Muscle layer of duodenum (tissue), 2 donors: Measurements from ENCODE around the gene BABAM1.

Experiments
- H3K27ac ChIP-seq: one replicate; pipeline ENCODE4 v1.7.0; 2013; ENCODE audit warnings: mild to moderate bottlenecking, low read length
- H3K27me3 ChIP-seq: one replicate; pipeline ENCODE4 v1.7.0; 2013; ENCODE audit warnings: low read depth, mild to moderate bottlenecking, control low read depth, low read length
- H3K36me3 ChIP-seq, 2 donors: one replicate each; pipeline ENCODE4 v1.7.0; 2013; ENCODE audit warnings: low read length in 2 of 2, control low read depth in 1 of 2, mild to moderate bottlenecking in 1 of 2; ENCODE audit not compliant: insufficient read depth in 2 of 2, control insufficient read depth in 1 of 2
- H3K4me1 ChIP-seq, 2 donors: one replicate each; pipeline ENCODE4 v1.7.0; 2013; ENCODE audit warnings: low read length in 2 of 2, mild to moderate bottlenecking in 2 of 2, control low read depth in 1 of 2, moderate library complexity in 1 of 2; ENCODE audit not compliant: insufficient read depth in 2 of 2, control insufficient read depth in 1 of 2
- H3K4me3 ChIP-seq, 2 donors: one replicate each; pipeline ENCODE4 v1.7.0; 2013; ENCODE audit warnings: low read length in 2 of 2, low read depth in 1 of 2, mild to moderate bottlenecking in 1 of 2
- H3K9me3 ChIP-seq, 2 donors: one replicate each; pipeline ENCODE4 v1.7.0; 2013; ENCODE audit warnings: low read length in 2 of 2, control low read depth in 1 of 2, mild to moderate bottlenecking in 1 of 2; ENCODE audit not compliant: control insufficient read depth in 1 of 2
- donor health status: healthy.

The BABAM1 gene

GRCh38 chr19:17306285-17306714 is 39.1 kb downstream of the BABAM1 start:
- peaks cover 22 to 49% of the 10 kb centered on the region in 2 donors for H3K4me1 ChIP-seq
- peak overlapping the region; percentile 88 for H3K27ac ChIP-seq
- H3K27me3 ChIP-seq, result no peaks in the 10 kb centered on the region
- no peaks in the 10 kb centered on the region for H3K36me3 ChIP-seq
- H3K9me3 ChIP-seq, result no peaks in the 10 kb centered on the region
- H3K4me3 ChIP-seq, result peak overlapping the region; percentile 72 to 92

- Histone ChIP-seq H3K27me3 (no peaks in the 10 kb centered on the region), H3K4me3 (no peak overlapping the region), H3K27ac (no peak overlapping the region), H3K36me3 (peaks cover 0 to 7% of the 10 kb centered on the region in 2 donors), H3K4me1 (peaks cover 16 to 49% of the 10 kb centered on the region in 2 donors), H3K9me3 (no peaks in the 10 kb centered on the region)
These were observed 40.7 kb downstream of the BABAM1 start for GRCh38 chr19:17307876-17308377.

DNA sequence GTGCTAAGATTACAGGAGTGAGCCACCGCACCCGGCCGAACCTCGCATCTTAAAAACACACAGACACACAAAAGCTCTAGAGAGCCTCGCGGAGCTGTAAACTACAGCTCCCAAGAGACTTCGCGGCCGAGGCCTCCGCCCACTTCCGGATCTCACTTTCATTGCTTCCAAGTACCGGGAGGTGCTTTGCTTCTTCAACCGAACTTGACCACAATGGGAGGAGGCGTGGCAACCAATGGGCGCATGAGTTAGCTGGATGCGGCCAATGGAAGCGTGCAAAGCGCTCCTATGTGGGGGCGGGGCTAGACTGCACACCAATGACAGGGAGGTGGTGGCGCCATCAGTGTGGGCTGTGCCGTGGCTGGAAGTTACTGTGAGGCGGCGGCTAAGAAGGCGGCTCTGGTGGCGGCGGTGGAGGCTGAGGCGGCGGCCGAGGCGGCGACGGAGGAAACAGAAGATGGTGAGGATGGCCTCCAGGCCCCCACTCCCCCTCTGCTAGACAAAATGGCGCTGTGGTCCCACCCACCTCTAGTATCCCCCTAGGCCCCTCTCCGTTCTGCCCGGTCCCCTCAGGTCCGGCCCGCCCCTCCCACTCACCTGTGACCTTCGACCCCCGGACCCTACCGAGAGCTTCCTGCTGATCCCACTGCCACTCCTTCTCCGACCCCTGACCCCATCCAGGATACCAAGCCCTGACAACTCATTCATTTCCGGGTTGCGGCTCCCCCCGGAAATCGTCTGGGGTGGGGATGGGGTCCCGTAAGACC is 42.1 kb downstream of the BABAM1 start, which contains the start of gene DDA1:
TSS of gene DDA1 (plus strand) at position 366 of the 767 bp plus-strand sequence. CDS start at position 458, 92 bp downstream.
- Histone ChIP-seq H3K9me3 (no peaks in the 10 kb centered on the region), H3K27ac (peak within 1 kb of the TSS; percentile 56), H3K36me3 (peaks cover 4 to 16% of the 10 kb centered on the region in 2 donors), H3K4me1 (peaks cover 16 to 38% of the 10 kb centered on the region in 2 donors), H3K4me3 (peak within 1 kb of the TSS; percentile 85 to 89), H3K27me3 (no peaks in the 10 kb centered on the region)

- peaks cover 8 to 20% of the 10 kb centered on the region in 2 donors for H3K36me3 ChIP-seq
- no peaks in the 10 kb centered on the region for H3K27me3 ChIP-seq
- H3K27ac ChIP-seq, result peak overlapping the region; percentile 56
- H3K9me3 ChIP-seq, result no peaks in the 10 kb centered on the region
- H3K4me3 ChIP-seq, result peak overlapping the region; percentile 85 to 89
- peaks cover 16 to 32% of the 10 kb centered on the region in 2 donors for H3K4me1 ChIP-seq
These were observed 42.8 kb downstream of the BABAM1 start for GRCh38 chr19:17309965-17310461.

- Histone ChIP-seq H3K4me1 (peaks cover 10 to 20% of the 10 kb centered on the region in 2 donors), H3K27ac (no peak overlapping the region), H3K9me3 (no peaks in the 10 kb centered on the region), H3K4me3 (no peak overlapping the region), H3K27me3 (no peaks in the 10 kb centered on the region), H3K36me3 (peaks cover 8 to 28% of the 10 kb centered on the region in 2 donors)
These were observed 44.4 kb downstream of the BABAM1 start for GRCh38 chr19:17311455-17312188.

GRCh38 chr19:17312189-17313113 is 45.2 kb downstream of the BABAM1 start:
- no peaks in the 10 kb centered on the region for H3K27me3 ChIP-seq
- H3K9me3 ChIP-seq, result no peaks in the 10 kb centered on the region
- peaks cover 8 to 28% of the 10 kb centered on the region in 2 donors for H3K36me3 ChIP-seq
- H3K27ac ChIP-seq, result no peak overlapping the region
- no peak overlapping the region for H3K4me3 ChIP-seq
- H3K4me1 ChIP-seq, result peaks cover 10 to 18% of the 10 kb centered on the region in 2 donors

- Histone ChIP-seq H3K4me3 (no peak overlapping the region), H3K9me3 (no peaks in the 10 kb centered on the region), H3K4me1 (peaks cover 10 to 18% of the 10 kb centered on the region in 2 donors), H3K27me3 (no peaks in the 10 kb centered on the region), H3K27ac (no peak overlapping the region), H3K36me3 (peaks cover 8 to 32% of the 10 kb centered on the region in 2 donors)
These were observed 46.9 kb downstream of the BABAM1 start for GRCh38 chr19:17314007-17314593.

DNA sequence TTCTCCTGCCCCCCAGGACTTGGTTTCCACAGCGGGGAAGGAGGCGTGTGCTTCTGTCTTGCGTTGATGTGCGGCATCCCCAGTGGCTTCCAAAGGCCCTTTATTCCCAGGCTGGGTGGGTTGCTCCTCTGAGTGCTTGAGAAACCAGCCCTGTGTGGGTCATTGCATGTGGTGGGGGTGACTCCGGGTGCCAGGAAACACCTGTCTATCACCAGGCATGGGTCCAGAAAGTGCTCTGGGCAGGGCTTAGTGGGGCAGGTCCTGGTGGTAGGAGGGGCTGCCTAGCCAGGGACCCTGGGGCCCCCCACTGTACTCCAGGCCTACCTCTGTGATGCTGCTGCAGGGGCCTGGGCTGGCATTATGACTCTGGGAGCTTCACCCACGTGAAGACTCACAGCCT is 51.7 kb downstream of the BABAM1 start:
- Histone ChIP-seq H3K4me3 (no peak overlapping the region), H3K27ac (no peak overlapping the region), H3K27me3 (no peaks in the 10 kb centered on the region), H3K9me3 (no peaks in the 10 kb centered on the region), H3K4me1 (peaks cover 0 to 4% of the 10 kb centered on the region in 2 donors), H3K36me3 (peaks cover 16 to 53% of the 10 kb centered on the region in 2 donors)

DNA sequence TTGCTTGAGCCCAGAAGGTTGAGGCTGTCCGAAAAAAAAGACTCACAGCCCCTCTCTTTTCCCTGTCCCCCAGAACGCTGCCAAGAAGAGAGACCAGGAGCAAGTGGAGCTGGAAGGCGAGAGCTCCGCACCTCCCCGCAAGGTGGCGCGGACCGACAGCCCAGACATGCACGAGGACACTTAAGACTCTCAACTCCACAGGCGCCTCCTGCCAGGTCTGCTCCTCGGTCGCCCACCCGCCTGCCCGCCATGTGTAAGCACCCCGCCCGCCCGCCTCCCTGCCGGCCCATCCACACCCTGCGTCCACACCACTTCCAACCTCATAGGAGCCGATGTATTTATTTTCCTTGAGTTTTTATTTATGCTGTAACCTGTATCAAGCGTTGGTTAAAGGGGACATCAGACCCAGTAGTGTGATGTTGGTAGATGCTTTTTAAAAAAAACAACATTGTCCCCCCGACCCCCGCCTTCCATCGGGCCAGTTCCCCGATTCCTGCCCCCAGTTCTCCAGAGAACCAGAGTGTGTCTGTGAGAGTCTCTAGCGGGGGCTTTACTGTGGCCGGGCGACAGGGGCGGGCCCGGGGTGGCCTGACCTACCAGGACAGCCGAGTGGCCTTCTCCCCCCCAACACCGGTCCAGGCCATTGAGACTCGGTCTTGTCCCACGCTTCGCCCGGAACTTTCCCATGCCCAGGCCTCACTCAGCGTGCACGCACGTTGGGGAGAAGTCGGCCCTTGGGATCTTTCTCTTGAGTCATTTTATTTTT is 52.4 kb downstream of the BABAM1 start:
- Histone ChIP-seq H3K36me3 (peaks cover 9 to 46% of the 10 kb centered on the region in 2 donors), H3K9me3 (no peaks in the 10 kb centered on the region), H3K4me1 (peaks cover 0 to 4% of the 10 kb centered on the region in 2 donors), H3K4me3 (no peak overlapping the region), H3K27me3 (no peaks in the 10 kb centered on the region), H3K27ac (no peak overlapping the region)

DNA sequence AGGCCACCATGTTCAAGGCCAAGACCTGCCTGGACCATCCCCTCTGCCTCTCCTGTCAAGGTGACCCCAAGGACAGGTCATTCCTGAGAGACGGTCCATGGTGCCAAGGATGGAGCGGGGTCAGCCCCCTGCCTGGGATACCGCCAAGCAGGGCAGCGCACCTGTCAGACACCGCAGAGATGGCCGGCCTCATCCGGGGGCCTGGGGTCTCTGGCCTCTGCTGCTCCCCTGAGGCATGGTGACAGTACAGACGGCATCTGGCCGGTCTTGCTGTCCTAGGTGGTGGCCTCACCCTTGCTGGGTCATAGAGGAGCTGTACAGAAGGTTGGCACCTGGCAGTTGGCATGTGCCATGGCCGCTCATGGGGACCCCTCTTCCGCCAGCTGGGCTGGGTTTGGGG is 53.2 kb downstream of the BABAM1 start:
- Histone ChIP-seq H3K4me3 (no peak overlapping the region), H3K9me3 (no peaks in the 10 kb centered on the region), H3K4me1 (peaks cover 0 to 4% of the 10 kb centered on the region in 2 donors), H3K27ac (no peak overlapping the region), H3K27me3 (no peaks in the 10 kb centered on the region), H3K36me3 (peaks cover 8 to 43% of the 10 kb centered on the region in 2 donors)
